ENCODE results near the gene ZGLP1.

ZGLP1 gene

GRCh38 chr19:10255358-10255757 lies 54.3 kb downstream of the ZGLP1 start:
- H3K27me3 Mint-ChIP-seq = no peaks in the 10 kb centered on the region
- DNase-seq = no peak
- no peaks in the 10 kb centered on the region for H3K9me3 Mint-ChIP-seq
- peaks cover 72% of the 10 kb centered on the region for H3K4me1 Mint-ChIP-seq
- ATAC-seq = no peak
- no peak overlapping the region for H3K4me3 Mint-ChIP-seq
- H3K27ac Mint-ChIP-seq = no peak overlapping the region

Measured in stimulated activated naive CD8-positive, alpha-beta T cell treated with anti-CD3 and anti-CD28 coated beads, Interleukin-15, amount 100 ng/mL, for 72 hours (primary cell).